ENCODE measurements around the gene FBN1.

FBN1 gene

GRCh38 chr15:48596841-48597240 lies 48.7 kb downstream of the FBN1 start:
- peaks cover 4% of the 10 kb centered on the region; the same call in 1 of the 2 replicates for H3K4me1 ChIP-seq
- H3K27me3 ChIP-seq (ENCODE audit: low read depth): no peaks in the 10 kb centered on the region
- no peak overlapping the region for H3K4me3 ChIP-seq
- no peaks in the 10 kb centered on the region for H3K36me3 ChIP-seq (replicated peaks)
- in situ Hi-C loops (cut with MboI; ENCODE audit: low sequenced_read_pairs): no loop called here
- no peak for DNase-seq (ENCODE audit: low spot score in 2 of 2)
- H3K9me3 ChIP-seq: no peaks in the 10 kb centered on the region

- H3K36me3 ChIP-seq (replicated peaks): no peaks in the 10 kb centered on the region
- no peaks in the 10 kb centered on the region for H3K9me3 ChIP-seq
- no peak for DNase-seq (ENCODE audit: low spot score in 2 of 2)
- H3K4me1 ChIP-seq: peaks cover 6% of the 10 kb centered on the region; the same call in 1 of the 2 replicates
- H3K4me3 ChIP-seq: no peak overlapping the region
- in situ Hi-C loops (cut with MboI; ENCODE audit: low sequenced_read_pairs): no loop called here
- H3K27me3 ChIP-seq (ENCODE audit: low read depth): no peaks in the 10 kb centered on the region
These were observed 49.1 kb downstream of the FBN1 start for GRCh38 chr15:48596415-48596814.

DNA sequence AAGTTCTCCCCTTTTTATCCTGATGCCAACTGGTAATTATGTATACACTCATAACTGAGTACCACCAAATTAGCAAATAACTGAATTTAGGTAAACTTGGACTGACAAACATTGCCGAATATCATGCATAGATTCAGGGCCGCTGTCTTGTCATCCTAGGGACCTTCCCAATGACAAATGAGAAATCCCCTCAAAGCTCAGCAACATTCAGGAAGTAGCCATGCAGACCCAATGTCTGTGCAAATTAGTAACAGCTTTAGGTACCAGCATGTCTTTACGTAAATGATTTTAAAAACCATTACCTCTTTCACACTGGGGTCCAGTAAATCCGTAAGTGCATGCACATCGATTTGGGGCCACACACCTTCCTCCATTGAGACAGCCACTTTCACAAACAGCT lies 49.5 kb downstream of the FBN1 start:
- DNase-seq (ENCODE audit: low spot score in 2 of 2): no peak
- peaks cover 6% of the 10 kb centered on the region; the same call in 1 of the 2 replicates for H3K4me1 ChIP-seq
- H3K36me3 ChIP-seq (replicated peaks): no peaks in the 10 kb centered on the region
- H3K4me3 ChIP-seq: no peak overlapping the region
- no peaks in the 10 kb centered on the region for H3K9me3 ChIP-seq
- H3K27me3 ChIP-seq (ENCODE audit: low read depth): no peaks in the 10 kb centered on the region
- in situ Hi-C loops (cut with MboI; ENCODE audit: low sequenced_read_pairs): no loop called here

DNA sequence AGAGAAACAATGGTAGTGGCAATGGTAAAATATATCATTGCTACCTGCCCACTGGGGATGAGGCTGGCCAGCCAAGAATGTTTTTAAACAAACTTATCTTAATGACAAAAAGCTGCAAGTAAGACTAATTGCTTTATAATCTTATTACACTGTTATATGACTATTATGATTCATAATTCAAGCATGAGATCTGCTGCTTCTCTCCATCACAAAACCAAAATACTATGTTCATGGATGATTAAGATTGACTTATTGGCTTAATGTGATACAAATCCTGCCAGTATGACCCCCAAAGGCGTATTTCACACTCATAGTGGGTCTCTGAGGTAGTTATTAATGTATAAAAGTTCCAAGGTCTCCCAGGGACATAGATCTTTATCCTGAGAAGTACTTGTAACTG lies 52.6 kb downstream of the FBN1 start:
- DNase-seq (ENCODE audit: low spot score in 2 of 2): no peak
- Histone ChIP-seq H3K27me3 (ENCODE audit: low read depth) (no peaks in the 10 kb centered on the region), H3K4me3 (no peak overlapping the region), H3K4me1 (peaks cover 6% of the 10 kb centered on the region; the same call in 1 of the 2 replicates), H3K9me3 (no peaks in the 10 kb centered on the region), H3K36me3 (replicated peaks) (no peaks in the 10 kb centered on the region)
- in situ Hi-C loops (cut with MboI; ENCODE audit: low sequenced_read_pairs): no loop called here

- DNase-seq (ENCODE audit: low spot score in 2 of 2): peak; percentile 48 to 53
- in situ Hi-C loops (cut with MboI; ENCODE audit: low sequenced_read_pairs): no loop called here
- H3K27me3 ChIP-seq (ENCODE audit: low read depth): no peaks in the 10 kb centered on the region
- no peaks in the 10 kb centered on the region for H3K9me3 ChIP-seq
- H3K4me1 ChIP-seq: peaks cover 6% of the 10 kb centered on the region; the same call in 1 of the 2 replicates
- H3K36me3 ChIP-seq (replicated peaks): no peaks in the 10 kb centered on the region
- no peak overlapping the region for H3K4me3 ChIP-seq
These were observed 53.2 kb downstream of the FBN1 start for GRCh38 chr15:48592221-48592731.

GRCh38 chr15:48590723-48591122 lies 54.8 kb downstream of the FBN1 start:
- H3K9me3 ChIP-seq: no peaks in the 10 kb centered on the region
- no peak for DNase-seq (ENCODE audit: low spot score in 2 of 2)
- H3K4me1 ChIP-seq: peaks cover 6% of the 10 kb centered on the region; the same call in 1 of the 2 replicates
- H3K4me3 ChIP-seq: no peak overlapping the region
- H3K36me3 ChIP-seq (replicated peaks): no peaks in the 10 kb centered on the region
- no peaks in the 10 kb centered on the region for H3K27me3 ChIP-seq (ENCODE audit: low read depth)
- in situ Hi-C loops (cut with MboI; ENCODE audit: low sequenced_read_pairs): no loop called here

DNA sequence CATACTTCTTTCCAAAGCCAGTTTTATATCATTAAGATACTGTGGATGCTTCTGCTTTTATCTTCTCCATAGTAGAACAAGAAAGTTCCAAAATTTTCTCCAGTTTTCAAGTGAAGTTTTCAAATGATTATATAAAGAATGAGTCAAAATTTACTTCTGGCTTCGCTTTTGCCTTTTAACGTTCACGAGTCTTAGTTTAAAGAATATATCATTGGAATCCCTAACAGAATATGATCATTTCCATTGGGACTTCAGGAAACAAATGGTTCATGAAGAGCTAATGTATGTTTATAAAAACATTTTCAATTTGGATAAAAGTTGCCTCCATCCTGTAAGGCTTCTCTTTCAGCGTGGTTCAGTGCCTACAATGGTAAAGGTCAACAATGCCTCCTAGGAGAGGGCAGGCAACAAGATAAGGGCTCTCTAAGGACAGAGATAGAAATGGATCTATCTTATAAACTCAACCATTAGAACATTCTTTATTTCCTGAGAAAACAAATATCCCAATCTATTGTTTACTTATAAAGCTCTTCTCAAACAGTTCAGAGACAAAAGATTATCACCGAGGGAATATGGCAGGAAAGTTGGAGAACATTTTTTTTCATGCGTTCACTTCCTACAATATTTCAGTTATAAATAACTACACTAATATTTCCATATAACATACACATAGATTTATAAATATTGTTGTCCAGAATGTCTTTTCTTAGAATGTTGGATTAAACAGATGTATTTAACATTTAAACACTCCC lies 60.5 kb downstream of the FBN1 start:
- no peak for DNase-seq (ENCODE audit: low spot score in 2 of 2)
- in situ Hi-C loops (cut with MboI; ENCODE audit: low sequenced_read_pairs): no loop called here
- Histone ChIP-seq H3K36me3 (replicated peaks) (no peaks in the 10 kb centered on the region), H3K4me1 (peaks cover 8% of the 10 kb centered on the region), H3K4me3 (no peak overlapping the region), H3K9me3 (no peaks in the 10 kb centered on the region), H3K27me3 (ENCODE audit: low read depth) (no peaks in the 10 kb centered on the region)

- H3K4me3 ChIP-seq: no peak overlapping the region
- no peaks in the 10 kb centered on the region for H3K9me3 ChIP-seq
- peak in 1 of 2 experiments; percentile 42 for DNase-seq (ENCODE audit: low spot score in 2 of 2)
- H3K4me1 ChIP-seq: peaks cover 8% of the 10 kb centered on the region
- in situ Hi-C loops (cut with MboI; ENCODE audit: low sequenced_read_pairs): no loop called here
- H3K36me3 ChIP-seq (replicated peaks): no peaks in the 10 kb centered on the region
- no peaks in the 10 kb centered on the region for H3K27me3 ChIP-seq (ENCODE audit: low read depth)
These were observed 61.3 kb downstream of the FBN1 start for GRCh38 chr15:48584090-48584811.

- Histone ChIP-seq H3K4me1 (peaks cover 10% of the 10 kb centered on the region), H3K4me3 (no peak overlapping the region), H3K27me3 (ENCODE audit: low read depth) (no peaks in the 10 kb centered on the region), H3K9me3 (no peaks in the 10 kb centered on the region; the same call in 1 of the 2 replicates), H3K36me3 (replicated peaks) (no peaks in the 10 kb centered on the region)
- peak; percentile 11 to 35 for DNase-seq (ENCODE audit: low spot score in 2 of 2)
- in situ Hi-C loops (cut with MboI; ENCODE audit: low sequenced_read_pairs): no loop called here
These were observed 62.9 kb downstream of the FBN1 start for GRCh38 chr15:48582452-48583247.

DNA sequence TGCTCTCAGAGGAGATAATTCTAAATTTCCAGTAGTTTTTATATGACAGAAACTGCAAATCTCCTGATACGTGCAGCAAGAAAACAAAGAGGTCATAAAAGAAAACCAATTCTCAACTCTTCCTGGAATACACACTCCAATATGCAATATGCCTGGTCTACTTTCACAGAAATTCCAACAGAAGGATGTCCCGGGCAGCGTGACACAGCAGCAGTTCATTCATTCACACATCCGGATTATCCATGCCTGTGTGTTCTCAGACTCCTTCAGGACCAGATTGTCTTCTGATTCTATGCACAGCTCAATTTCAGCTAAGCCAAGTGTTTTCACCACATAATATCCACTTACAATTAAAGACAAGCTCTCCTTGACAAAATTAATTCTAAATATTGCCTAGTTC lies 64.3 kb downstream of the FBN1 start:
- H3K4me3 ChIP-seq: no peak overlapping the region
- no peak for DNase-seq (ENCODE audit: low spot score in 2 of 2)
- in situ Hi-C loops (cut with MboI; ENCODE audit: low sequenced_read_pairs): no loop called here
- peaks cover 17% of the 10 kb centered on the region for H3K4me1 ChIP-seq
- H3K36me3 ChIP-seq (replicated peaks): no peaks in the 10 kb centered on the region
- H3K9me3 ChIP-seq: no peaks in the 10 kb centered on the region; the same call in 1 of the 2 replicates
- no peaks in the 10 kb centered on the region for H3K27me3 ChIP-seq (ENCODE audit: low read depth)

DNA sequence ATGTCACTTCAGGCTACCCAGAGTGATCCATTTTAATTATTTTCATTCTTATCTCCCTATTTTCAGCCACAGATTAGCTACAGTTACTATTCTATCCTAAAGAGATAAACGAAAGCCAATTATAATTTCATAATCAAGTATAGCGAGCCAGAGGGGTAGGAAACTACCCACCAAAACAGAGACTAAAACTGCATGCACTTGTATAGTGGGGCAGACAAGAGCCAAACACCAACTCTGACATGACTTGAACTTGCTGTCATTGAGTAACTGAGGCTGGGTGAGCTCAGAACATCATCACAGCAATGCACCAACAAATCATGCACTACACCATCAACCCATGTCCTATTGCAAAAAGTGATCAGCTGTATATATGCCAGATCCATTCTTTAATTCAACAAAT lies 64.8 kb downstream of the FBN1 start:
- H3K4me3 ChIP-seq: no peak overlapping the region
- H3K27me3 ChIP-seq (ENCODE audit: low read depth): no peaks in the 10 kb centered on the region
- in situ Hi-C loops (cut with MboI; ENCODE audit: low sequenced_read_pairs): no loop called here
- DNase-seq (ENCODE audit: low spot score in 2 of 2): no peak
- peaks cover 17% of the 10 kb centered on the region for H3K4me1 ChIP-seq
- no peaks in the 10 kb centered on the region; the same call in 1 of the 2 replicates for H3K9me3 ChIP-seq
- H3K36me3 ChIP-seq (replicated peaks): no peaks in the 10 kb centered on the region

- H3K9me3 ChIP-seq: no peaks in the 10 kb centered on the region; the same call in 1 of the 2 replicates
- no peak for DNase-seq (ENCODE audit: low spot score in 2 of 2)
- H3K4me1 ChIP-seq: peaks cover 17% of the 10 kb centered on the region
- in situ Hi-C loops (cut with MboI; ENCODE audit: low sequenced_read_pairs): no loop called here
- H3K36me3 ChIP-seq (replicated peaks): no peaks in the 10 kb centered on the region
- no peaks in the 10 kb centered on the region for H3K27me3 ChIP-seq (ENCODE audit: low read depth)
- no peak overlapping the region for H3K4me3 ChIP-seq
These were observed 65.4 kb downstream of the FBN1 start for GRCh38 chr15:48579945-48580671.

DNA sequence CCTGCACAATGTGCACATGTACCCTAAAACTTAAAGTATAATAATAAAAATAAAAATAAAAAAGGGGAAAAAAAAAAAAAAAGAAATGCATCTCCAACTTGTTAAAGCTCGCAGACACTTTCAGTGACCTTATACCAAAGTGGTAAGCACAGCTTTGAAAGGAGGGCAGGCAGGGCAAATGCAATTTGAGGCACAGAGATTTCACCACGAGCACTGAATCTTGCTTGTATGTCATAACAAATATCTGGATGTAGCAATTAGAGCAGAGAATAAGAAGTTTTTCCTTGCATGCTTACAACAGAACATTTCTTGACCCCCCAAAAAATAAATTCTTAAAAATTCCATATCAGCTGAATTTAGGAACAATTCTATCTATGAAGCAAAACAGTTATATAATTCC lies 66.5 kb downstream of the FBN1 start:
- Histone ChIP-seq H3K4me1 (peaks cover 13% of the 10 kb centered on the region), H3K36me3 (replicated peaks) (no peaks in the 10 kb centered on the region), H3K27me3 (ENCODE audit: low read depth) (no peaks in the 10 kb centered on the region), H3K9me3 (no peaks in the 10 kb centered on the region; the same call in 1 of the 2 replicates), H3K4me3 (no peak overlapping the region)
- in situ Hi-C loops (cut with MboI; ENCODE audit: low sequenced_read_pairs): no loop called here
- no peak for DNase-seq (ENCODE audit: low spot score in 2 of 2)

Measured in HAP-1 (cell line).